Measurements from ENCODE around the gene LRRC36.

The LRRC36 gene, protein sequence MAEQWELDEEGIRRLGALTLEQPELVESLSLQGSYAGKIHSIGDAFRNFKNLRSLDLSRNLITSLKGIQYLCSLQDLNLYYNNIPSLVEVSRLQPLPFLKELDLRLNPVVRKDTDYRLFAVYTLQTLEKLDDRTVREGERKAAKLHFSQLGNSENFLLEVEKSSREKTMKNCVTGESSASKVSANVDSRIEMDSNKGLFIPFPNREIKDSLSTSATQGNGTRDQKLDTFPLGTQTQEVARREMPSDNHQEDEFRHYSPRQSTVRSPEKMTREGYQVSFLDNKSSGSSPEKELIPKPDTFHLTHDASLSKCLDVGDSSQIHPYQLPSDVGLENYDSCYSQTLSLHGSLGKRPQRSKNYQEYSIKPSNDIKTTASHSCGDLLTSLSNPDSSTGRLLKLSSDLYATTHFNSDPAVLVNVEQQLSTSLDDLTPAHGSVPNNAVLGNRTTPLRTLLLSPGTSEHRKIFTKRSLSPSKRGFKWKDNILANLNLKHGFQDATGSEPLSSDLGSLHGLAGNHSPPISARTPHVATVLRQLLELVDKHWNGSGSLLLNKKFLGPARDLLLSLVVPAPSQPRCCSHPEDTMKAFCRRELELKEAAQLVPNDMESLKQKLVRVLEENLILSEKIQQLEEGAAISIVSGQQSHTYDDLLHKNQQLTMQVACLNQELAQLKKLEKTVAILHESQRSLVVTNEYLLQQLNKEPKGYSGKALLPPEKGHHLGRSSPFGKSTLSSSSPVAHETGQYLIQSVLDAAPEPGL

DNA sequence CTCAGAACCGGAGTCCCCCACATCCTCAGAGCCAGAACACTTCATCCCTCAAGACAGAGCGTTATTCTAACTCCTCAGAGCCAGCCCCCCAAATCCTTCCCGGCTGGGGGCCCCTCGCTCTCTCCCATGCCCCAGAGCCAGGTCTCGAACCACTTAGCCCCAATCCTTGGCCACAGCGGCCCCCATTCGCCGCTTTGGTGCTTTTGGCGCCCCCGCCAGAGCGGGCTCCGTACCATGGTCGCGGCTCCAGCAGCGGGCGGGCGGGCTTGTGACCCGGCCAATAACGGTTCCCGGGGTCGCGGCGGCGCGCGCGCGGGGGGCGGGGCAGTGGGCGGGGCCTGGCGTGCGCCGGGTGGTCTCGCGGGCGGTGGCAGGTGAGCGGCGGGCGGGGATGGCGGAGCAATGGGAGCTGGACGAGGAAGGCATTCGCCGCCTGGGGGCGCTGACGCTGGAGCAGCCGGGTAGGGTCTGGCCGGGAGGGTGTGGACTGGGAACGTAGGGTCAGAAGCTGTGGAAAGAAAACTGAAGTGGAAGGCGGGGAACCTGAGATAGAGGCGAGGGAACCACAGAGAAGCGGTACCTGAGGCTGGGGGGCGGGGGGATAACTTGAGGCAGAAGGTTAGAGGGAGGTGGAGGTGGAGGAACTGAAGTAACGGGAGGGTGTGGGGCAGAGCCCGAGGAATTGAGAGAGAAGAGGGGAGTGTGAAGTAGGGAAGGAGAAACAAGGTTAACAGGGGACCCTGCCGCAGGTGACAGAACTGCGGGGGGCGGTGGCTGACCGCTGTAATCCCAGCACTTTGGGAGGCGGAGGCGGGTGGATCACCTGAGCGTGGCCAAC is at the start of gene LRRC36, which contains the start of gene KCTD19:
TSS of gene LRRC36 (plus strand) at position 344 of the 838 bp plus-strand sequence. CDS start at position 392, 48 bp downstream.
TSS of gene KCTD19 (minus strand) at position 270 of the 838 bp plus-strand sequence. CDS start at position 236, 34 bp downstream.
- intact Hi-C loops (cut with DNase I; ENCODE audit: low total_unique reads): no loop called here
- no peaks in the 10 kb centered on the region for H3K9me3 ChIP-seq

DNA sequence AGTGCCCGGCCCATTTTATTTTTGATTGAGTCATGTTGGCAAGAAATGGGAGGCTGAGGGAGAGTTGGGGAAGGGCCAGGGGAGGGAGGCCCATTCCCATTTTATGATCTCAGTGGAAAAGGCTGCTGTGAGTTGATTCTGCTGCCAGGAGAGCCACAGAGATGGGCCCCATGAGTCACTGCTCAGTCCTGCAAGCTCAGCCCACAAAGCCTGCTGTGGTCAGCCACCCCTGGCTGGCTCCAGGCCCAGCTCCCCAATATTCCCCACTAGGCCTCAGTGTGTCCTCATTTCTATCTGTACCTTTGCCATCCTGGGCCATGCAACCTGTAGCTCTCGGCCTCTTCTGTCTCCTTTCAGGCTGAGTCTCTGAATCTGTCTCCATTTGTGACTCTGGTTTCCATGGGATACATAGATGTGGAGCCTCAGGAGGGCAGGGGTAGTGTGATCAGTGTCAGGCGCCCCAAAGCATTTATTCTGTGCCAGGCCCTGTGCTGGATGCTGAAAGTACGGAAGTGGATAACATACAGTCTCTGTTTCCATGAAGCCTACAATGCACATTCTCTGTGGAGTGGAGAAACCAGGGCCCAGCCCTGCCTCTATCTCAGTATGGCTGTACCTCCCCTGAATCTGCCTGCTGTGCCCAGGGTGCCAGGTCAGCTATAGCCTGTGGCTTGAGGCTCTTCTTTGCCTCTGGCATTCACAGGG is 49.2 kb upstream of the LRRC36 start:
- intact Hi-C loops (cut with DNase I; ENCODE audit: low total_unique reads): no loop called here

More for the DNA sequence above, at the start of gene LRRC36, which contains the start of gene KCTD19:
- no peaks in the 10 kb centered on the region for H3K36me3 ChIP-seq
- H3K4me1 ChIP-seq: peaks cover 0 to 11% (median 8%) of the 10 kb centered on the region in 4 donors
- DNase-seq: peak; percentile 34 to 69
- TF ChIP-seq, protein P1, sequence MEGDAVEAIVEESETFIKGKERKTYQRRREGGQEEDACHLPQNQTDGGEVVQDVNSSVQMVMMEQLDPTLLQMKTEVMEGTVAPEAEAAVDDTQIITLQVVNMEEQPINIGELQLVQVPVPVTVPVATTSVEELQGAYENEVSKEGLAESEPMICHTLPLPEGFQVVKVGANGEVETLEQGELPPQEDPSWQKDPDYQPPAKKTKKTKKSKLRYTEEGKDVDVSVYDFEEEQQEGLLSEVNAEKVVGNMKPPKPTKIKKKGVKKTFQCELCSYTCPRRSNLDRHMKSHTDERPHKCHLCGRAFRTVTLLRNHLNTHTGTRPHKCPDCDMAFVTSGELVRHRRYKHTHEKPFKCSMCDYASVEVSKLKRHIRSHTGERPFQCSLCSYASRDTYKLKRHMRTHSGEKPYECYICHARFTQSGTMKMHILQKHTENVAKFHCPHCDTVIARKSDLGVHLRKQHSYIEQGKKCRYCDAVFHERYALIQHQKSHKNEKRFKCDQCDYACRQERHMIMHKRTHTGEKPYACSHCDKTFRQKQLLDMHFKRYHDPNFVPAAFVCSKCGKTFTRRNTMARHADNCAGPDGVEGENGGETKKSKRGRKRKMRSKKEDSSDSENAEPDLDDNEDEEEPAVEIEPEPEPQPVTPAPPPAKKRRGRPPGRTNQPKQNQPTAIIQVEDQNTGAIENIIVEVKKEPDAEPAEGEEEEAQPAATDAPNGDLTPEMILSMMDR (IDR thresholded peaks at IDR 0.05): no peak
- H3K27ac ChIP-seq: no peak within 1 kb of the TSS
- peaks cover 0 to 25% of the 10 kb centered on the region in 2 donors for H3K27me3 ChIP-seq
- peak within 1 kb of the TSS; percentile 34 to 40 for H3K4me3 ChIP-seq

DNA sequence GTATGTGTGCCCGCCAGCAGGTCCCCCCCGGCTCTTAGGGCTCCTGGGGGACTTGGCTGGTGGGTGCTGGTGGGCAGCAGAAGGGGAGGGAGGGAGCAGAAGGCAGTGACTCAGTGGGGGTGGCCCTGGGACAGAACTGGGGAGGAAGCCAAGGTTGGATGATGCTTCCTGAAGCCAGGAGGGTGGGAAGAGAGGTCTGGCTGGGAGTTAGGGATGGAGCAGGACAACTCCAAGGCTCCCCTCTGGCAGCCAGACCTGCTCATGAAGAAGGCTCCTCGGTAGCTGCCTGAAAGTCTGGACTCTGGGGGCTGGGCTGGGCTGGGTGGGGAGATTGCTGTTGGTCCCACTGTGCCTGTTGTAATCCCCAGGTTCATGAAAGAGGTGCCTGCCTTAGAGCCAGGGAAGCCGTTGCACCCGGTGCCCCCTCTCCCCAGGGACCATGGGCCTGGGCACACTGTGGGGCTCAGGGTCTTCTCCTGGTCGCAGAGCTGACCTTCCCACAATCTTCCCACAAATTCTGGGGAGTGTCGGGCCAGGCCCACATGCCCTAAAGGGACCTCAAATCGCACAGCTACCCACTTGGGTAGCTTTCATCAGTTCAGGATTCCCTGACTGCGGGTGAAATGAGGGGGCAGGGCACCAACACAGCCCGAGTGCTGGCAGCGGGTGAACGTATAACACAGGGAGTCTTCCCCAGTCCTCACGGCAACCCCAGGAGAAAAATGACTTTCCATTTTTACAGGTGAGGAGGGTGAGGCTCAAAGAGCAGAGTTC is 48.4 kb upstream of the LRRC36 start:
- peaks cover 0 to 9% (median 0%) of the 10 kb centered on the region in 3 donors for H3K36me3 ChIP-seq
- peaks cover 0 to 36% (median 20%) of the 10 kb centered on the region in 4 donors for H3K4me1 ChIP-seq
- intact Hi-C loops (cut with DNase I; ENCODE audit: low total_unique reads): no loop called here
- DNase-seq: peak in 1 of 2 donors; percentile 32
- H3K27ac ChIP-seq: peak overlapping the region; percentile 60 to 68
- no peaks in the 10 kb centered on the region for H3K9me3 ChIP-seq
- no peaks in the 10 kb centered on the region for H3K27me3 ChIP-seq
- H3K4me3 ChIP-seq: peak overlapping the region; percentile 52 to 54
- TF ChIP-seq, protein P1 (IDR thresholded peaks at IDR 0.05): no peak

More for the DNA sequence above, 49.2 kb upstream of the LRRC36 start:
- Histone ChIP-seq H3K36me3 (peaks cover 0 to 6% (median 0%) of the 10 kb centered on the region in 3 donors), H3K4me3 (no peak overlapping the region), H3K4me1 (peaks cover 0 to 36% (median 20%) of the 10 kb centered on the region in 4 donors), H3K27me3 (no peaks in the 10 kb centered on the region), H3K27ac (peak overlapping the region; percentile 60 to 68), H3K9me3 (no peaks in the 10 kb centered on the region)
- TF ChIP-seq, protein P1 (IDR thresholded peaks at IDR 0.05): no peak
- DNase-seq: peak; percentile 59 to 85

DNA sequence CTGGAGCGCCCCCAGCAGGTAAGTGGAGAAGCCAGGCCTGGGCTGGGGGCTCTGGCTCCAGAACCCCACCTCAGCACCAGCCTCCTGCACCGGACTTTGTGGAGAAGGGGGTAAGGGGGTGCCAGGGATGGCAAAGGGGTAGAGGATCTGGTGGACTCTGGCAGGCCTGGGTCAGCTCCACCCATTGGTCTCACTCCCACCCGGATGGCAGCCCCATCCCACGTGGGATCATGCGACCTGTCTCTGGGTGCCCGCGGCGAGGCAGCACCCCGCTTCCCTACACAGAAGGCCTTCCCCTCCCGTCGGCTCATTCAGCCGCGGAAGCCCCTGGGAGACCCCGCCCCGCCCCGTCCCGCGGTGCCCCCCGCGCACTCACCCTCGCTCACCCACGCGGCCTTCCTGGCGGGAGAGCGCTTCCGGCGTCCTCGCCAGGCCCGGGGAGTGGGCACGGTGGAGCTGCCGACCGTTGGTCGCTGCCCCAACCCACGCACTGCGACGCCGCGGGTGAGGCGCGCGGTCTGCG is 47.8 kb upstream of the LRRC36 start:
- H3K9me3 ChIP-seq: no peaks in the 10 kb centered on the region
- H3K27me3 ChIP-seq: no peaks in the 10 kb centered on the region
- H3K4me3 ChIP-seq: peak overlapping the region; percentile 52 to 54
- TF ChIP-seq, protein P1 (IDR thresholded peaks at IDR 0.05): no peak
- H3K4me1 ChIP-seq: peaks cover 0 to 36% (median 20%) of the 10 kb centered on the region in 4 donors
- no peak for DNase-seq
- H3K36me3 ChIP-seq: peaks cover 0 to 9% (median 0%) of the 10 kb centered on the region in 3 donors
- peak overlapping the region; percentile 60 to 68 for H3K27ac ChIP-seq
- intact Hi-C loops (cut with DNase I; ENCODE audit: low total_unique reads): no loop called here
